Stimulated activated CD4-positive, alpha-beta T cell treated with anti-CD3 and anti-CD28 coated beads, Interleukin-4, amount 100 ng/mL, for 1 hour (primary cell): ENCODE measurements around the gene TRDN.
"Not testable (repeated sequence)": the region's sequence is repeated elsewhere in the genome, so short reads cannot be mapped to it uniquely, and the experiment has no call there.

Source experiments
- DNase-seq: peaks from one replicate; pipeline ENCODE4 v3.0.0-alpha.2; 2020

Gene TRDN

GRCh38 chr6:123383718-123384117, 253.0 kb downstream of the TRDN start:
- no peak for DNase-seq

- DNase-seq: no peak
These were observed 256.5 kb downstream of the TRDN start for GRCh38 chr6:123380257-123380656.

- DNase-seq: no peak
These were observed 264.0 kb downstream of the TRDN start for GRCh38 chr6:123372737-123373136.

GRCh38 chr6:123363912-123364311, 272.8 kb downstream of the TRDN start:
- DNase-seq: no peak

GRCh38 chr6:123360359-123360758, 276.4 kb downstream of the TRDN start:
- no peak for DNase-seq

GRCh38 chr6:123352705-123353104, 284.0 kb downstream of the TRDN start:
- DNase-seq: no peak

GRCh38 chr6:123352279-123352678, 284.5 kb downstream of the TRDN start:
- no peak for DNase-seq

- DNase-seq: no peak
These were observed 292.9 kb downstream of the TRDN start for GRCh38 chr6:123343836-123344235.

- DNase-seq: no peak
These were observed 298.4 kb downstream of the TRDN start for GRCh38 chr6:123338394-123338793.

GRCh38 chr6:123333000-123333756, 303.6 kb downstream of the TRDN start:
- no peak for DNase-seq

- no peak for DNase-seq
These were observed 304.7 kb downstream of the TRDN start for GRCh38 chr6:123332070-123332469.

- DNase-seq: no peak
These were observed 307.4 kb downstream of the TRDN start for GRCh38 chr6:123329337-123329736.

- no peak for DNase-seq
These were observed 313.1 kb downstream of the TRDN start for GRCh38 chr6:123323452-123324329.

- no peak for DNase-seq
These were observed 315.7 kb downstream of the TRDN start for GRCh38 chr6:123321020-123321419.

- no peak for DNase-seq
These were observed 319.9 kb downstream of the TRDN start for GRCh38 chr6:123316733-123317323.

- not testable (repeated sequence) for DNase-seq
These were observed 322.3 kb downstream of the TRDN start for GRCh38 chr6:123314459-123314858.

- DNase-seq: no peak
These were observed 327.6 kb downstream of the TRDN start for GRCh38 chr6:123309130-123309529.

- no peak for DNase-seq
These were observed 330.4 kb downstream of the TRDN start for GRCh38 chr6:123306334-123306733.

- no peak for DNase-seq
These were observed 341.1 kb downstream of the TRDN start for GRCh38 chr6:123295672-123296071.

- DNase-seq: no peak
These were observed 341.6 kb downstream of the TRDN start for GRCh38 chr6:123295181-123295580.

GRCh38 chr6:123288649-123289048, 348.1 kb downstream of the TRDN start:
- no peak for DNase-seq

- no peak for DNase-seq
These were observed 360.2 kb downstream of the TRDN start for GRCh38 chr6:123276546-123276980.

GRCh38 chr6:123263981-123264380, 372.8 kb downstream of the TRDN start:
- no peak for DNase-seq

- DNase-seq: no peak
These were observed 396.1 kb downstream of the TRDN start for GRCh38 chr6:123240626-123241025.
